BJ (cell line): ENCODE results near the gene KCNQ2. TPM values are rescaled to one million over a fixed set of nuclear protein-coding genes. Genes with fewer than 3 reads are reported as not detected.

Source experiments
- CTCF ChIA-PET: fragments of 350-600 bp; formaldehyde crosslinking; extraction: SDS; loops from one replicate; lab custom pipeline; 2021; ENCODE audit warnings: antibody characterized with exemption, inconsistent platforms; lab: Yijun Ruan, JAX
- POLR2A ChIA-PET: fragments of 300-600 bp; sonication (Branson Sonifier 250); formaldehyde crosslinking; extraction: SDS; loops from one replicate; lab custom pipeline; 2021; ENCODE audit warnings: antibody characterized with exemption; lab: Charles Lee
- DNase-seq: peaks from one replicate; pipeline ENCODE4 v3.0.0-alpha.2; 2011; ENCODE audit warnings: low read depth
- H3K27me3 ChIP-seq: 2 replicates; pipeline ENCODE4 v1.6.0; 2011; ENCODE audit warnings: low read length; ENCODE audit not compliant: control insufficient read depth, insufficient read depth
- H3K36me3 ChIP-seq: 2 replicates; pipeline ENCODE4 v1.5.1; 2011; ENCODE audit warnings: low read length; ENCODE audit not compliant: control insufficient read depth, insufficient read depth
- H3K4me3 ChIP-seq: 2 replicates; pipeline ENCODE4 v1.5.1; 2011; ENCODE audit warnings: low read depth, mild to moderate bottlenecking, control low read depth, low read length
- polyA plus RNA-seq: library from polyadenylated mRNA; depleted of rRNA; stranded (reverse); fragments of >200 nt; gene quantifications from 2 replicates; pipeline ENCODE4 v1.2.3, GENCODE V29; 2011
- TF ChIP-seq, protein P1 (sequence below): IDR thresholded peaks from 2 replicates; pipeline ENCODE4 v1.5.1; 2011; ENCODE audit warnings: low read depth, mild to moderate bottlenecking, control low read depth, inconsistent platforms, low read length, moderate library complexity; ENCODE audit not compliant: insufficient read depth

KCNQ2 gene
- polyA plus RNA-seq, 1 experiment = not detected

GRCh38 chr20:63495741-63496595, 23.5 kb upstream of the KCNQ2 start:
- ChIA-PET POLR2A (no interaction called here), CTCF (interaction anchor here (0.6 to 3.0 kb wide), 24 partner anchors 9 to 625 kb away, joined by 3 to 23 read pairs (median 4); partner anchors contain the start of genes PPDPF and PTK6)
- DNase-seq = no peak
- H3K4me3 ChIP-seq = no peak overlapping the region
- no peaks in the 10 kb centered on the region; the same call in 1 of the 2 replicates for H3K36me3 ChIP-seq
- TF ChIP-seq, protein P1, sequence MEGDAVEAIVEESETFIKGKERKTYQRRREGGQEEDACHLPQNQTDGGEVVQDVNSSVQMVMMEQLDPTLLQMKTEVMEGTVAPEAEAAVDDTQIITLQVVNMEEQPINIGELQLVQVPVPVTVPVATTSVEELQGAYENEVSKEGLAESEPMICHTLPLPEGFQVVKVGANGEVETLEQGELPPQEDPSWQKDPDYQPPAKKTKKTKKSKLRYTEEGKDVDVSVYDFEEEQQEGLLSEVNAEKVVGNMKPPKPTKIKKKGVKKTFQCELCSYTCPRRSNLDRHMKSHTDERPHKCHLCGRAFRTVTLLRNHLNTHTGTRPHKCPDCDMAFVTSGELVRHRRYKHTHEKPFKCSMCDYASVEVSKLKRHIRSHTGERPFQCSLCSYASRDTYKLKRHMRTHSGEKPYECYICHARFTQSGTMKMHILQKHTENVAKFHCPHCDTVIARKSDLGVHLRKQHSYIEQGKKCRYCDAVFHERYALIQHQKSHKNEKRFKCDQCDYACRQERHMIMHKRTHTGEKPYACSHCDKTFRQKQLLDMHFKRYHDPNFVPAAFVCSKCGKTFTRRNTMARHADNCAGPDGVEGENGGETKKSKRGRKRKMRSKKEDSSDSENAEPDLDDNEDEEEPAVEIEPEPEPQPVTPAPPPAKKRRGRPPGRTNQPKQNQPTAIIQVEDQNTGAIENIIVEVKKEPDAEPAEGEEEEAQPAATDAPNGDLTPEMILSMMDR = peak; percentile 95
- peaks cover 3% of the 10 kb centered on the region for H3K27me3 ChIP-seq

GRCh38 chr20:63495167-63495720, 22.8 kb upstream of the KCNQ2 start:
- ChIA-PET POLR2A (no interaction called here), CTCF (interaction anchor here (0.6 to 2.6 kb wide), 12 partner anchors 10 to 626 kb away, joined by 3 to 19 read pairs (median 6); partner anchors contain the start of genes PPDPF and PTK6)
- peaks cover 3% of the 10 kb centered on the region for H3K27me3 ChIP-seq
- no peaks in the 10 kb centered on the region; the same call in 1 of the 2 replicates for H3K36me3 ChIP-seq
- DNase-seq = no peak
- TF ChIP-seq, protein P1 = no peak
- no peak overlapping the region for H3K4me3 ChIP-seq

DNA sequence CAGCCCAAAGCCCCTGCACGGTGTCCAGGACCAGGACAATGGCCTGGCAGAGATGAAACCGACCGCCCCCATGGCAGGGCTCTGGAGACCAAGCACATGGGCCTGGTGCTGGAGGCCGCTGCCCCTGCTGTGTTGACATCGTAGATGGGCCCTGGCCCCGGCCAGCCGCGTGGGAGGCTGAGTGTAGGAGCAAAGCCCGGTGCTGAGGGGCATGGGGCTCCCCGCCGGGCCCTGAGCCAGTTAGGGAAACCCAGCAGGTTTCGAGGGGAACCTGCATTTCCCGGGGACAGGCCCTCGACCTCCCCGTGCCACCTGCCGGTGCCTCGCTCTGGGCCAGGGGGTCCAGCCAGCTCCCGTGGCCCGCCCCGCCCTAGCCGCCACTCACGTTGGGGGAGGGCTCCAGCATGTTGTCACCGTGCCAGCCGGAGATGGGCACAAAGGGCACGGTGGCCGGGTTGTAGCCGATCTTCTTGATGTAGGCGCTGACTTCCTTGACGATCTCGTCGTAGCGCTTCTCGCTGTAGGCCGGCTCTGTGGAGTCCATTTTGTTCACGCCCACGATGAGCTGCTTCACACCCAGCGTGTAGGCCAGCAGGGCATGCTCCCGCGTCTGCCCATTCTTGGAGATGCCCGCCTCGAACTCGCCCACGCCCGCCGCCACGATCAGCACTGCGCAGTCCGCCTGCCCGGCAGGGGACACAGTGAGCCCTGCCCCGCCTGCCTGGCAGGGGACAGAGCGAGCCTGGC, 22.1 kb upstream of the KCNQ2 start:
- TF ChIP-seq, protein P1 = no peak
- CTCF ChIA-PET = interaction anchor here (0.8 to 1.1 kb wide), 2 partner anchors 11 to 479 kb away, joined by 3 read pairs; no protein-coding TSS in a partner anchor
- DNase-seq = no peak
- POLR2A ChIA-PET = no interaction called here
- no peak overlapping the region for H3K4me3 ChIP-seq
- no peaks in the 10 kb centered on the region; the same call in 1 of the 2 replicates for H3K36me3 ChIP-seq
- peaks cover 3% of the 10 kb centered on the region for H3K27me3 ChIP-seq

GRCh38 chr20:63494084-63494419, 21.6 kb upstream of the KCNQ2 start:
- H3K27me3 ChIP-seq = peaks cover 1% of the 10 kb centered on the region; the same call in 1 of the 2 replicates
- TF ChIP-seq, protein P1 = no peak
- H3K36me3 ChIP-seq = no peaks in the 10 kb centered on the region; the same call in 1 of the 2 replicates
- POLR2A ChIA-PET = no interaction called here
- no peak for DNase-seq
- CTCF ChIA-PET = interaction anchor here (0.7 to 1.1 kb wide), 2 partner anchors 10 to 480 kb away, joined by 3 read pairs; no protein-coding TSS in a partner anchor
- H3K4me3 ChIP-seq = no peak overlapping the region
